ACHN (cell line): ENCODE data around the gene YAF2.
"Not testable (repeated sequence)": the region's sequence is repeated elsewhere in the genome, so short reads cannot be mapped to it uniquely, and the experiment has no call there.

ENCODE experiments used
- DNase-seq: peaks from one replicate; pipeline ENCODE4 v3.0.0-alpha.2; 2015
- in situ Hi-C: cut with HindIII; loops from 2 replicates; pipeline ENCODE4 v1.10.0; 2017; ENCODE audit warnings: low sequenced_read_pairs, low pct_ligation_motif_present, low pct_unique_long_range_greater_than_20kb

Gene YAF2

DNA sequence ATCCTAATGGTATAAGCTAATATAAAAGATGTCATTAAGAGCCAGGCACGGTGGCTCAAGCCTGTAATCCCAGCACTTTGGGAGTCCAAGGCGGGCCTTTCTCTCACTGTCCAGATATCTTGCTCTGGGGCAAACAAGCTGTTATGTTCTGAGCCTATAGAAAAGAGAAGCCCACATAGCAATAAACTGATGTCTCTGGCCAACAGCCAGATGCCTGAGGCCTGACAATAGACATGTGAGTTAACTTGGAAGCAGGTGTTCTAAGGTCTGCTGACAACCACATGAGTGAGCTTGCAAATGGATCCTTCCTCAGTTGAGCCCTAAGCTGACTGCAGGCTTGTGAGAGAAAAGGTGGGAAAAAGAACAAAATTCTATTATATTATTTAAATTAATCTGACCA, 25.0 kb downstream of the YAF2 start:
- in situ Hi-C loops: no loop called here
- DNase-seq: peak; percentile 42

DNA sequence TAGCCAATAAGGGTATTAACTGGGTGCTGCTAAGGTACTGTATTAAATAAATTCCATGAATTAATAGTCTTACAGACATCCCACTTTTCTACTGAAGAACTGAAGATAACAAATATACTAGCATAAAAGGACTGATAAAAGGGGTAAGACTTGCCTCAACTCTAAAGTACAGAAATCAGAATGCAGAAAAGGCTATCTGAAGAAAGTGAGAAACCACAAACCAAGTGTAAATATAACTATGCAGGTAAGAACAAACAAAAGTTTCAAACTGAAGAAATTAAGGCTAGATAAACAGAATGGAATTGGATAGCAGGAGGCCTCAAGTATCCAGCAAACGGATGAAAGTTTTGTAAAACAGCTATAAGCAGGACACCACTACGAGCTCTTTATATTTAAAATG, 29.5 kb downstream of the YAF2 start:
- DNase-seq: no peak
- in situ Hi-C loops: no loop called here

DNA sequence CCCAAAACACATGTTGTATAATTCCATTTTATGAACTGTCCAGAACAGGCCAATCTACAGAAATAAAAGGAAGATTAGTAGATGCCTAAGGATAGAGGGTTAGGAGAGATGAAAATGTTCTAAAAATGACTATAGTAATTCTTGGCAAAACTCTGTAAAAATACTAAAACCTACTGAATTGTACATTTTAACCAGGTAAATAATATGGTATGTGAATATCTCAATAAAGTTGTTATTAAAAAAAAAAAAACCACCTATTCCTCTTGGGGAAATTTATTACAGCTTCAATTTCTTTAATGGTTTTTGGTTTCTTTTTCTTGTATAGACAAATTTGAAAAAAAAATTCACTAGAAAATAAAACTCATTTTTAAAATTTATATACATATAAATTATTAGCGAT, 33.2 kb downstream of the YAF2 start:
- in situ Hi-C loops: no loop called here
- no peak for DNase-seq

DNA sequence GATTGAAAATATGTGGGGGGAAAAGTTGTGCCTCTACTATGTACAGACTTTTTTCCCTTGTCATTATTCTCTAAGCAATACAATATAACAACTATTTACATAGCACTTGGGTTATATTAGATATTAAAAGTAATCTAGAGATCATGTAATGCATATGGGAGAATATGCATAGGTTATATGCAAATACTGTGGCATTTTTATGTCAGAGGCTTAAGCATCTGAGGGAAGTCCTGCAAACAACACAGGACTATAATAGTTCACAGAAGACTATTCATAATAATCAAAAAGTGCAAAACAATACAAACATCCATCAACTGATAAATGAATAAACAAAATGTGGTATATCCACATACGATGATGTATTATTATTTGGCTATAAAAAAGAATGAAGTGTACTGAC, 33.7 kb downstream of the YAF2 start:
- DNase-seq: no peak
- in situ Hi-C loops: no loop called here

DNA sequence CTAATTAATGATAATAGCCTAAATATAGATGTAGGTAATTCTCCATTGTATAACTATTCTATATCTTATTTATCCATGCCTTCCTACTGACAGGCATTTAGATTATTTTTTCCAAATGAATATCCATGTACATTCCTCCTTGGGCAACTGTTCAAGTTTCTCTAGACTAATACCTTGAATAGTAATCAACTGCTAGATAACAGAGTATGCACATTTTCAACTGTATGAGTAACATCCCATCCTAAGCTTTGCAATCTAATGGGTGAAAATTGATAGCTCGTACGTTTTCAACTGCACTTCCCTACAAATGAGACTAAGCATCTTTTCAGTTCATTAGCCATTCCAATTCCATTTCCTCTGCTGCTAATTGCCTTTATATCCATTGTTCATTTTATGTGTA, 37.0 kb downstream of the YAF2 start:
- in situ Hi-C loops: no loop called here

DNA sequence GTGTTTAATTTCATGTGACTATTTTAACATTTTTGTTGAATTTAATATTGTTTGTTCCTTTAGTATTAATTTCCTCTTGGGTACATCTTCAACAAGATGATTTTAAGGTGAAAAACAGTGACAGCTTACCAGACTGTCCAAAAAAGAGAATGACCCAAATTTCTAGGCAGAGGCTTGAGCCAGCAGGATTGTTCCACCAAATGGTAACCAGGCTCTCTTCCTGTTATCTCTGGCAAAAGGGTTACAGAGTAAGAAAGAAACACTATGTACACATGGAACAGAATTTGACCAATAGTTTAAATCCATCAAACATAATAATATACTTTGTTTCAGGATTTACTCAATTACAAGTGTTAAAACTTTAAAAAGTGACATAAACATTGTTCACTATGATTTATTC, 39.0 kb downstream of the YAF2 start:
- in situ Hi-C loops: no loop called here
- no peak for DNase-seq

More for the DNA sequence above, 37.0 kb downstream of the YAF2 start:
- no peak for DNase-seq

DNA sequence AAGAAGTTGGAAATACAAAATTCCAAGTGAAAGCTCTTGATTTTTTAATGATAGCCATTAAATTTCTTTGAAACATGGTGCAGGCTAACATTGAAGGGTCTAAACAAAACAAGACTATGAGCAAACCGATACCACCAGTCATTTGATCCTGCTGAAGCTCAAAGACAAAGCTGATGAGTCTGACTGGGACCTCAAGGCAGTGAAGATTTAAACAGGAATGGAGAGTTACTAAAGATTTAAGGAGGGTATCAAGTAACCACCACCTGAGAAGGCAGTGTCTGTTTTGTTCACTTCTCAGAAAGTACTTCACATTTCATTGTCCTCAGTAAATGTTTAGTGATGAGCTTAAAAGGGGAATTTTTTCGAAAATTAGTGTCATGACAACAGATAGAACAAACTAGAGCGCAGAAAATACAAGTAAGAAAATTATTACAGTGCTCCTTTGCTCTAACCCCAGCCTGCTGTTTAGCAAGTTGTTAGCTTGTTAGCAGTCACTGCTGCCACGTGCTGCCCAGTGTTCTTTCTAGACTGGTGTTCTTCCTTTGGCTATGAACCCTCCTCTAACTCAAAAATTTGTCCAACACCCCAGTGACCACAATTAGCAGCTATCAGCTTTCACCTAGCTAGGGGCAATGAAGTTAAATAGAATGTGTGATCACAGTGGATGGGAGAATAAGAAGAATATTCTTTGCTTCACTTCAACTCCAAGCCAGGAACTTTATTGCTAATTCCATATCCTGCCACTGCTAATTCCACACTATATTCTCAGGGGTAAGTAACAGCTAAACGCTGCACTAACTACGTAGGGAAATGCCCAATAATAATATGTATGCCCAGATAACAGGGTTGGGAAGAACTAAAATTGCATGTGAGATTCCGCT, 41.1 kb downstream of the YAF2 start:
- in situ Hi-C loops: no loop called here
- no peak for DNase-seq

DNA sequence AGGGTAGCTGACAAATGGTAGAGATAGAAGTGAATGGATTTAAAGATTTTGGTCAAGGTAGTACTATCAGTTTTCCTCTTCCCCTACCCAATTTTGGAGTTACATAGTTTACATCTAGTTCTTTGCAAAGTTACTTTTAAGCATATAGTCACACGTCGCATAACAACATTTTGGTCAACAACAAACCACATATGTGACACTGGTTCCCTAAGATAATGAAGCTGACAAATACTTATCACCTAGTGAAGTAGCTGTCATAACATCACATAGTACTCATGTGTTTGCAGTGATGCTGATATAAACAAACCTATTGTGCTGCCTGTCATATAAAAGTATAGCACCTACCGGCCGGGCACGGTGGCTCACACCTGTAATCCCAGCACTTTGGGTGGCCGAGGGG, 45.4 kb downstream of the YAF2 start:
- in situ Hi-C loops: no loop called here
- no peak for DNase-seq

DNA sequence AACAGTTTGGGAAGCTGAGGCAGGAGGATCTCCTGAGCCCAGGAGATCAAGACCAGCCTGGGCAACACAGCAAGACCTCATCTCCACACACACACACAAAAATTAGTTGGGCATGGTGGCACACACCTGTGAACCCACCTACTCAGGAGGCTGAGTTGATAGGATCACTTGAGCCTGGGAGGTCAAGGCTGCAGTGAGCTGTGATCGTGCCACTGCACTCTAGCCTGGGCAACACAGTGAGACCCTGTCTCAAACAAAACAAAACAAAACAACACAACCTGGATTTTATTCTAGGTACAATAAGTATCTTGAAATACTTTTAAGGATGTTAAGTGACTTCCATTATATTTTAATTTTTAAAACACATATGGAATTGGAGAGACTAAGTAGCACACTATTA, 45.8 kb downstream of the YAF2 start:
- in situ Hi-C loops: no loop called here
- no peak for DNase-seq

DNA sequence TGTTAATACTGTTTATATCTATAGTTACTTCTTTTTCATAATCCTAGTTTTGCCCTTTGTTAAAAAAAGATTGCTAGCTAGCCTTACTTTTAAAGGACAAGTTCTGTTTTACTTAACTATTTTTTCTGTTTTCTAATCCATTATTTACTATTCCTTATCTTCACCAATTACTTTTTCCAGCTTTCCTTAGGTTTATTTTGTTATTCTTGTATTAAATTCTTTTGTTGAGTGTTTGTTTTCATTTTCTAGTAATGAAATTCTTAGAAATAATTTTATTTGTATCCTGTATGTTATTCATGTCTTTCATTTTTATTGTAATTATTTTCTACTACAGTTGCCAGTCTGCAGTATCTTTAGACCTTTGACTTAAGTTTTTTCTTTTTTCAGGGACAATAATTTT, 47.7 kb downstream of the YAF2 start:
- DNase-seq: no peak
- in situ Hi-C loops: no loop called here

DNA sequence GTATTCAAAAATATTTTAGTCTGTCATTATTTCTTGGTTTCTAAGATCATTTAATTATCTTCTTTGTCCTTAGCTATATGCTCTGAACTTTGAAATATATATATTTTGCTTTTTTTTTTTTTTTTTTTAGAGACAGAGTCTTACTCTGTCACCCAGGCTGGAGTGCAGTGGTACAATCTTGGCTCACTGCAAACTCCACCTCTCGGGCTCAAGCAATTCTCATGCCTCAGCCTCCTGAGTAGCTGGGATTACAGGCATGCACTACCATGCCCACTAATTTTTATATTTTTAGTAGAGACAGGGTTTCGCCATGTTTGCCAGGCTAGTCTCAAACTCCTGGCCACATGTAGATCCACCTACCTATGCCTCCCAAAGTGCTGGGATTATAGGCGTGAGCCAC, 49.8 kb downstream of the YAF2 start:
- in situ Hi-C loops, DNase-seq: not testable (repeated sequence)

DNA sequence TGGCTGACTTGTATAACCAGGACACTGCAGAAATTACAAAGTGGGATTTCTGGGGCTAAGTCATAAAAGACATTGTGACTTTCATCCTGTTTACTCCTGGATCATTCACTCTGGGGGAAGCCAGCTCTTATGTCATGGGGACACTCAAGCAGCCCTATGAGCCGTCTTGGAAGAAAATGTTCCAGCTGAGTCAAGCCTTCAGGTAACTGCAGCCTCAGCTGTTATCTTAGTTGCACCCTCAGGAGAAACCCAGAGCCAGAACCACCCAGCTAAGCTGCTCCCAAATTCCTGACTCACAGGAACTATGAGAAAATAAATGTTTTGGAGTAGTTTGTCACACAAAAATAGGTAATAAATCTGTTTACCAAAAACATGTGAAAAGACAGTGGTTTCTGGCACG, 50.2 kb downstream of the YAF2 start:
- DNase-seq: no peak
- in situ Hi-C loops: no loop called here

DNA sequence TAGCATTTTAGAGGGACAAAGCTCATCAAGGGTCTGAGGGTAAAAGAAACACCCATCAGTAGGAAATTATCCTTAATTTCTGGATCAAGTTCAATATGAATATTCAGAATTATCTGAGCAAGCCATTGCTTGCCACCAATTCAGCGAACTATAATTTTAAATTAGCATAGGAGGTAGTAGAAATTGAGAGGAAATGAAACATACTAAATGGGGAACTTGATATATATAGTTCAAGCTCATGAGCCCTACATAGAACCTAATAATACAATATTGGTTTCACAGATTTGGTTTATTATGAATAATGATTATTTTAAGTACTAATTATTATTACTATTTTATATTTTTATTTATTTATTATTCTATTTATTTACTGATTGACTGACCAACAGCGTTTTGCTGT, 51.3 kb downstream of the YAF2 start:
- no peak for DNase-seq
- in situ Hi-C loops: no loop called here

DNA sequence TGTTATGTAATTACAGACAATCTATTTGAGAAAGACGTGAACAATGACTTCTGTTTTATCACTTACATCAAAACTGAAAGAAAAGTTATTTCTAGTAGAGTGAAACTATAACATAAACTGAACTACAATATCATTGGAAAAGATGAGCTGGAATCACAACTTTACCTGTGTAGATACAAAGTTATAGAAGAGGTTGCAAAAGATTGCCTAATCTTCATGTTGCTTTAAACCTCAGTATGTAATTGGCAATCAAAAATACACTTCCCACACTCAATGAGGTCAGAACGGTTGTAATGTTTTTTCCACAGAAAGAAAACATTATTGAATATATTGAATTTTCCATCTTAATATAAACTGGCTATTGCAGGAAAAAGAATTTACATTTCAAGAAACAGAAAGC, 55.7 kb downstream of the YAF2 start:
- no peak for DNase-seq
- in situ Hi-C loops: no loop called here

DNA sequence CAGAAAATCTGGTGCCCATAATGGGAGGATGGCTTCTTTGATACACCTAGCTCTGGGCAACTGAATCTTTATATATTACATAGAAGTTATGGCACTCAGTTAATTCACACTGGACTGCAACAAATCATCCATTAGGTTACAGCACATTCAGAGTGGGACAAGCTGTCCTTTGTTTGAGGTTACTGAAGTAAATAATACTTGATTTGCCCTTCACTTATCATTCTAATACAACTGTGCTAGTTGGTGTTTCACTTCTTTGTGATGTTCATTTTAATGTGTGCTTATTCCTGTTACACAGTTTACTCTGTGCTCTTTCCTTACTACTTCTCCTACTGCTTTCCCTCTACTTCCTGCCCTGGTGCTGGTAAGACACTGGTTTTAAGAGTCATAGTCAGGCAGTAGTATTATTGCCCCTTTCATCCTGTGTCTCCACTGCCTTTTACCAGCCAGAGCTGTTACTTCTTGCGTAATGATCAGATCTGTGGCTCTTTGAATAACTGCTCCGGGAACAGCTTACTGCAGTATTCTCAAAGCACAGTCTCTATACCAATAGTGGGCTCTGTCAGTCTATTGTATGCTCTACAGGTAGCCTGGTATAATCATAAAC, 57.0 kb downstream of the YAF2 start:
- in situ Hi-C loops: no loop called here
- no peak for DNase-seq

DNA sequence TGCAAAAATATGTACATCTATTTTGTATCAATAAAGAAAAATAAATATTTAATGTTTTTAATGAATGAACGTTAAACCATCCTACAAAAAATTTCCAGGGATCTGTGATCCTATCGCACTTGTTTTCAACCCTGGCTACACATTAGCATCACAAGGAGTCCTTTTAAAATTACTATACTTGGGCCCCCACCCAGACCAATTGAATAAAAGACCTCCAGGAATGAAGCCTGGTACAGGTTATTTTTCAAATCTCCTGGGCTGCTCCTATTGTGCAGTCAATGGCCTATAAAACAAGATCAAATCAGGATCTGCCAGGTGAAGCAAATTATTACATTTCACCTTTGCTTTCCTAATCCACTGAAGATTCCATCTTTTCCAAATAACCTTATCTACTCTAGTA, 59.9 kb downstream of the YAF2 start:
- in situ Hi-C loops: no loop called here
- DNase-seq: no peak

DNA sequence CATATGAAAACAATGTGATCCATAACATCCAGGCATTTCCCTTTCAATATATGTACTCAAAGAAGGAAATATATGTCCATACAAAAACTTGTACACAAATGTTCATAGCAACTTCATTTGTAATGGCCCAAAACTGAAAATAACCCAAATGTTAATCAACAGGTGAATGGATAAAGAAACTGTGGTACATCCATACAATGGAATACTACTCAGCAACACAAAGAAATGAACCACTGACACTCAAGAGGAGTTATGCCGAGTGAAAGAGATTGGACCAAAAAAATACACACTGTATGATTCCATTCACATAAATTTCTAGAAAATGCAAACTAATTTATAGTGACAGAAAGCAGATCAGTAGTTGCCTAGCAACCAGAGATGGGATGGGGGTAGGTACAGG, 63.1 kb downstream of the YAF2 start:
- DNase-seq: no peak
- in situ Hi-C loops: no loop called here

DNA sequence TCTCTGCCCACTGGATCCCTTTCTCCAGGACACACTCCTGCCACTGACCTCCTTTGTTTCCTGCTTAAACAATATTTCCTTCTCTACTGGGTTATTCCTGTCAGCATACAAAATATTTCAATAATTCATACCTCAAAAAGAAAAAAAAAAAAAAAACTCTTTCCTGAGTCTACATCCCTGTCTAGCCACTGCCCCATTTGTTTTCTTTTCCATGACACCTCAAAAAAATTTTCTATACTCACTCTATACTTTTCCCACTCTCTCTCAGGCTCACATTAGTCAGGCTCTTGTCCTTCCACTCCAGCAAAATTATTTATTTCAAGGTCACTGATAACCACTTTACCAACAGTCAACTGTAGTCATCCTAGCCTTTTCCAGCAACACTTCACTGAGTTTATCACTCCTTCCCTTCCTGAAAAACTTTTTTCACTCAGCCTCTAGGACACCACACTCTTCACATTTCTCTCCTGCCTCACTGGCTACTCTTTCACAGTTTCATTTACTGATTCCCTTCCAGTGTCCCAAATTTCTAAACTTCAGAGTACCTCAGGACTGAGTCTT, 64.0 kb downstream of the YAF2 start:
- DNase-seq: no peak
- in situ Hi-C loops: no loop called here

DNA sequence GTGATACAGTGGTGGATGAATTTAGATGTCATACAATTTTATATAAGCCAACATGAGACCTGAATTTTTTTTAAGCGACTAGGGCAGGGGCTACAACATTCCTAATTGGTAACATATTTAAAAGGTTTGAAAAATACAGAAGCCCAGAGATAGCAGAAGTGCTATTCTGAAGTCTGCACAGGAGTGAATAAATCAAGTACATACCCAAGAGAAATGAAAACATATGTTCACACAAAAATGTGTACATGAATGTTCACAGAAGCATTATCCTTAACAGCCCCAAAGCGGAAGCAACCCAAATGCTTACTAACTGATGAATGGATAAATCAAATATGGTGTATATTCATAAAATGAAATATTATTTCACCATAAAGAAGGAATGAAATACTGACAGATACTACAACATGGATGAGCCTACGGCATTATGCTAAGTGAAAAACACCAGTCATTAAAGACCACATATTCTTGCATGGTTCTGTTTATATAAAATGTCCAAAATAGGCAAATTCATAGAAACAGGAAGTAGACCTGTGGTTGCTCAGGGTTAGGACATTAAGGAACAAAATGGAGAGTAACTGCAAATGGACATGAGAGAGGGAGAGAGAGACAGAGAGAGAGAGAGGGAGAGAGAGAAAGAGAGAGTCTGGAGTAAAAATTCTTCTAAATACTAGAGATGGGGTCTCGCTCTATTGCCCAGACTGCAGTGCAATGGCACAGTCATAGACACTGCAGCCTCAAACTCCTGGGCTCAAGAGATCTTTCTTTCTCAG, 65.4 kb downstream of the YAF2 start:
- in situ Hi-C loops: no loop called here
- DNase-seq: no peak
